Measurements from ENCODE around the gene CAB39. TPM values are rescaled to one million over a fixed set of nuclear protein-coding genes. Genes with fewer than 3 reads are reported as not detected.

Gene CAB39
- polyA plus RNA-seq, 1 donor from 2014 or later: 118 TPM

DNA sequence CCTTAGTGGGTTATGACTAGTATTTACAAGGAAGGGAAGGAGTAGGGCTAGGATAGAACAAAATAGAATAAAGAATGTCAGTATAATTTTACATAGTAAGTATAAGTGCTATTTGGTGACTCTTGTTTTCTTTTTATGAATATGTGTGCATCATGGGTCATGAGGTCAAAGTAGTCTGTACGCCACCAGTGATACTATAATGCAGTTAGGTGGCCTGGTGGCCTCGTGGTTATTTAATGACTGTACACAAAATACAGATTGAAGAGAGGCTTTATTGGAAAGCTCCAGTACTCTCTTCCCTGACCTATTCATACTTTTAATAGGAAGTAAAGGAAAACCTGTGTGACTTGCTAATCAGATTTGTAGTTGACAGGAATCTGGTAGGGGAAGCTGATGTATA lies 27.3 kb downstream of the CAB39 start:
- H3K36me3 ChIP-seq (ENCODE audit: insufficient read depth, low read length): no peaks in the 10 kb centered on the region
- no peaks in the 10 kb centered on the region for H3K9me2 ChIP-seq (ENCODE audit: insufficient read depth, low read length)
- TF ChIP-seq EZH2 (IDR thresholded peaks at IDR 0.05; ENCODE audit: borderline replicate concordance, insufficient read depth, low read length, poor library complexity, severe bottlenecking) (no peak), RAD21 (conservative IDR thresholded peaks at IDR 0.05) (no peak), POLR2AphosphoS5 (IDR thresholded peaks at IDR 0.05) (no peak), SMC3 (conservative IDR thresholded peaks at IDR 0.05; ENCODE audit: poor library complexity) (no peak), TAF1 (IDR thresholded peaks at IDR 0.05; ENCODE audit: low read depth) (no peak), MXI1 (conservative IDR thresholded peaks at IDR 0.05; ENCODE audit: poor library complexity, severe bottlenecking) (no peak)
- TF ChIP-seq, protein P1, sequence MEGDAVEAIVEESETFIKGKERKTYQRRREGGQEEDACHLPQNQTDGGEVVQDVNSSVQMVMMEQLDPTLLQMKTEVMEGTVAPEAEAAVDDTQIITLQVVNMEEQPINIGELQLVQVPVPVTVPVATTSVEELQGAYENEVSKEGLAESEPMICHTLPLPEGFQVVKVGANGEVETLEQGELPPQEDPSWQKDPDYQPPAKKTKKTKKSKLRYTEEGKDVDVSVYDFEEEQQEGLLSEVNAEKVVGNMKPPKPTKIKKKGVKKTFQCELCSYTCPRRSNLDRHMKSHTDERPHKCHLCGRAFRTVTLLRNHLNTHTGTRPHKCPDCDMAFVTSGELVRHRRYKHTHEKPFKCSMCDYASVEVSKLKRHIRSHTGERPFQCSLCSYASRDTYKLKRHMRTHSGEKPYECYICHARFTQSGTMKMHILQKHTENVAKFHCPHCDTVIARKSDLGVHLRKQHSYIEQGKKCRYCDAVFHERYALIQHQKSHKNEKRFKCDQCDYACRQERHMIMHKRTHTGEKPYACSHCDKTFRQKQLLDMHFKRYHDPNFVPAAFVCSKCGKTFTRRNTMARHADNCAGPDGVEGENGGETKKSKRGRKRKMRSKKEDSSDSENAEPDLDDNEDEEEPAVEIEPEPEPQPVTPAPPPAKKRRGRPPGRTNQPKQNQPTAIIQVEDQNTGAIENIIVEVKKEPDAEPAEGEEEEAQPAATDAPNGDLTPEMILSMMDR (IDR thresholded peaks at IDR 0.05; ENCODE audit: poor library complexity, severe bottlenecking): no peak
- TF ChIP-seq, protein P2, sequence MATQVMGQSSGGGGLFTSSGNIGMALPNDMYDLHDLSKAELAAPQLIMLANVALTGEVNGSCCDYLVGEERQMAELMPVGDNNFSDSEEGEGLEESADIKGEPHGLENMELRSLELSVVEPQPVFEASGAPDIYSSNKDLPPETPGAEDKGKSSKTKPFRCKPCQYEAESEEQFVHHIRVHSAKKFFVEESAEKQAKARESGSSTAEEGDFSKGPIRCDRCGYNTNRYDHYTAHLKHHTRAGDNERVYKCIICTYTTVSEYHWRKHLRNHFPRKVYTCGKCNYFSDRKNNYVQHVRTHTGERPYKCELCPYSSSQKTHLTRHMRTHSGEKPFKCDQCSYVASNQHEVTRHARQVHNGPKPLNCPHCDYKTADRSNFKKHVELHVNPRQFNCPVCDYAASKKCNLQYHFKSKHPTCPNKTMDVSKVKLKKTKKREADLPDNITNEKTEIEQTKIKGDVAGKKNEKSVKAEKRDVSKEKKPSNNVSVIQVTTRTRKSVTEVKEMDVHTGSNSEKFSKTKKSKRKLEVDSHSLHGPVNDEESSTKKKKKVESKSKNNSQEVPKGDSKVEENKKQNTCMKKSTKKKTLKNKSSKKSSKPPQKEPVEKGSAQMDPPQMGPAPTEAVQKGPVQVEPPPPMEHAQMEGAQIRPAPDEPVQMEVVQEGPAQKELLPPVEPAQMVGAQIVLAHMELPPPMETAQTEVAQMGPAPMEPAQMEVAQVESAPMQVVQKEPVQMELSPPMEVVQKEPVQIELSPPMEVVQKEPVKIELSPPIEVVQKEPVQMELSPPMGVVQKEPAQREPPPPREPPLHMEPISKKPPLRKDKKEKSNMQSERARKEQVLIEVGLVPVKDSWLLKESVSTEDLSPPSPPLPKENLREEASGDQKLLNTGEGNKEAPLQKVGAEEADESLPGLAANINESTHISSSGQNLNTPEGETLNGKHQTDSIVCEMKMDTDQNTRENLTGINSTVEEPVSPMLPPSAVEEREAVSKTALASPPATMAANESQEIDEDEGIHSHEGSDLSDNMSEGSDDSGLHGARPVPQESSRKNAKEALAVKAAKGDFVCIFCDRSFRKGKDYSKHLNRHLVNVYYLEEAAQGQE (IDR thresholded peaks at IDR 0.05; ENCODE audit: borderline replicate concordance): no peak
- H2AFZ ChIP-seq (ENCODE audit: low read depth, low read length): no peak overlapping the region
- no peak overlapping the region for H3K4me2 ChIP-seq (ENCODE audit: low read length)
- no peaks in the 10 kb centered on the region for H3F3A ChIP-seq (ENCODE audit: insufficient read depth, low read length, poor library complexity, severe bottlenecking)
- H3K9ac ChIP-seq (ENCODE audit: low read length): no peak overlapping the region
- no peaks in the 10 kb centered on the region for H4K20me1 ChIP-seq (ENCODE audit: insufficient read depth)
- H3K9me3 ChIP-seq (ENCODE audit: low read length): no peaks in the 10 kb centered on the region
- no peaks in the 10 kb centered on the region for H3K27me3 ChIP-seq (ENCODE audit: insufficient read depth, low read depth, low read length)
- peaks cover 12% of the 10 kb centered on the region for H3K79me2 ChIP-seq (replicated peaks; ENCODE audit: insufficient read depth, low read length)
- no peak overlapping the region for H3K4me3 ChIP-seq (ENCODE audit: low read length)
- H3K27ac ChIP-seq (ENCODE audit: low read length): no peak overlapping the region

DNA sequence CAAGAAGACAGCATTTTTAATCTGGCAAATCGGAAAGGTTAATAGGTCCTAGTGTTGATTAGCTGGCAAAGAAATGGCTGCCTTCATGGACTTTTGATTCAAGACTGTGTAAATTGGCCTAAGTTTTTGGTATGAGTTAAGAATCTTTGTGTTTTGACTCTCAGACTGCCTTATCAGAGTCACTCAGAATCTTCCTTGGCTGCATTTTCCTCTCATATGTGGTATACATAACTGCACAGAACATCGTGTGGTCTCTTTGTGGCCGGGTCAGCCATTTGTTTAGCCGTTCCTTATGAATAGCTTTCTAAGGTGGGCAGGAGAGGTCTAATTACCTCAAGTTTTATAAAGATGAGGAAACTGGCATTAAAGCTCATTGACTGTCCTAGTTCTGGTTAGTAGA lies 30.1 kb downstream of the CAB39 start:
- H3K27me3 ChIP-seq (ENCODE audit: insufficient read depth, low read depth, low read length): no peaks in the 10 kb centered on the region
- H3K27ac ChIP-seq (ENCODE audit: low read length): no peak overlapping the region
- no peak overlapping the region for H3K4me2 ChIP-seq (ENCODE audit: low read length)
- H3F3A ChIP-seq (ENCODE audit: insufficient read depth, low read length, poor library complexity, severe bottlenecking): no peaks in the 10 kb centered on the region
- H2AFZ ChIP-seq (ENCODE audit: low read depth, low read length): no peak overlapping the region
- H3K79me2 ChIP-seq (replicated peaks; ENCODE audit: insufficient read depth, low read length): peaks cover 18% of the 10 kb centered on the region
- no peak overlapping the region for H3K9ac ChIP-seq (ENCODE audit: low read length)
- no peaks in the 10 kb centered on the region for H3K9me3 ChIP-seq (ENCODE audit: low read length)
- TF ChIP-seq TAF1 (IDR thresholded peaks at IDR 0.05; ENCODE audit: low read depth) (no peak), SMC3 (conservative IDR thresholded peaks at IDR 0.05; ENCODE audit: poor library complexity) (no peak)
- TF ChIP-seq, protein P2 (IDR thresholded peaks at IDR 0.05; ENCODE audit: borderline replicate concordance): no peak
- no peaks in the 10 kb centered on the region for H3K36me3 ChIP-seq (ENCODE audit: insufficient read depth, low read length)
- no peak overlapping the region for H3K4me3 ChIP-seq (ENCODE audit: low read length)
- no peaks in the 10 kb centered on the region for H4K20me1 ChIP-seq (ENCODE audit: insufficient read depth)
- no peaks in the 10 kb centered on the region for H3K9me2 ChIP-seq (ENCODE audit: insufficient read depth, low read length)

Data from neural cell (in vitro differentiated cells).